ENCODE measurements around the gene KCNIP2. TPM values are rescaled to one million over a fixed set of nuclear protein-coding genes. Genes with fewer than 3 reads are reported as not detected.
A peak's percentile ranks its signal among the peaks of the same experiment; 100 is the strongest.

Gene KCNIP2
- total RNA-seq, 1 experiment from 2014 or later, result 8.5 TPM

- intact Hi-C loops (cut with micrococcal nuclease), result loop anchor here (1.0 to 5.0 kb wide), 4 partner anchors 171 to 627 kb away; partner anchors contain the start of gene ARMH3
- no peak overlapping the region for H2AFZ ChIP-seq (ENCODE audit: low read depth, low read length, poor library complexity, severe bottlenecking)
Observed at GRCh38 chr10:101839416-101840063, 4.1 kb downstream of the KCNIP2 start.

GRCh38 chr10:101839002-101839401, 4.6 kb downstream of the KCNIP2 start:
- no peak for TF ChIP-seq EZH2 (IDR thresholded peaks at IDR 0.05)
- no peak for TF ChIP-seq SP1 (IDR thresholded peaks at IDR 0.05; ENCODE audit: low read depth)
- no peak for TF ChIP-seq FOSL1 (IDR thresholded peaks at IDR 0.05; ENCODE audit: low read depth)
- no peak for TF ChIP-seq CEBPB (IDR thresholded peaks at IDR 0.05; ENCODE audit: low read depth)
- no peak for TF ChIP-seq EGR1 (IDR thresholded peaks at IDR 0.05; ENCODE audit: low read depth)
- TF ChIP-seq POLR2A (IDR thresholded peaks at IDR 0.05; ENCODE audit: borderline replicate concordance, extremely low read depth, insufficient read depth, insufficient read length), result no peak
- no peak for TF ChIP-seq EZH2phosphoT487 (IDR thresholded peaks at IDR 0.05; ENCODE audit: borderline replicate concordance)
- intact Hi-C loops (cut with micrococcal nuclease), result loop anchor here (5.0 kb wide), 1 partner anchor 218 kb away; the partner anchor contains the start of gene ARMH3
- Histone ChIP-seq H3K9me2 (ENCODE audit: insufficient read depth) (no peaks in the 10 kb centered on the region), H3K36me3 (ENCODE audit: control insufficient read depth in 1 of 2, insufficient read depth in 2 of 2, low read length in 2 of 2) (no peaks in the 10 kb centered on the region), H3K9ac (ENCODE audit: low read length) (peak overlapping the region; percentile 69; the same call in 1 of the 2 replicates), H3K9me3 (ENCODE audit: control insufficient read depth in 1 of 2, insufficient read depth in 1 of 2, low read depth in 1 of 2, low read length in 2 of 2) (no peaks in the 10 kb centered on the region), H3K4me3 (replicated peaks in 1 of 2; ENCODE audit: low read depth in 1 of 2, low read length in 2 of 2) (peak overlapping the region; percentile 48 to 60; a peak in 3 of 4 replicates), H3K27me3 (ENCODE audit: insufficient read depth, low read length) (no peaks in the 10 kb centered on the region), H2AFZ (ENCODE audit: low read depth, low read length, poor library complexity, severe bottlenecking) (no peak overlapping the region), H4K20me1 (ENCODE audit: insufficient read depth) (no peaks in the 10 kb centered on the region), H3K27ac (ENCODE audit: low read depth, low read length) (no peak overlapping the region), H3K4me1 (ENCODE audit: control insufficient read depth in 1 of 2, insufficient read depth in 2 of 2, low read length in 2 of 2) (peaks cover 14 to 48% of the 10 kb centered on the region in 2 experiments), H3K79me2 (ENCODE audit: insufficient read depth, low read length) (no peaks in the 10 kb centered on the region), H3K4me2 (ENCODE audit: low read length) (peak overlapping the region; percentile 95)
- ChIA-PET RAD21 (ENCODE audit: low non-redundant PET in 1 of 2, low total read pairs in 2 of 2, uncharacterized antibody in 2 of 2, unreplicated experiment in 2 of 2) (interaction anchor here (1.0 to 3.6 kb wide), 6 partner anchors 21 to 234 kb away, joined by 6 to 50 read pairs (median 8); partner anchors contain the start of gene OGA (in 2 of the 2)), POLR2A (interaction anchor here (2.1 to 3.0 kb wide), 2 partner anchors 20 to 171 kb away, joined by 10 to 21 read pairs; partner anchors contain the start of gene OGA), CTCF (interaction anchor here (0.6 to 5.9 kb wide), 20 partner anchors 10 to 841 kb away, joined by 3 to 267 read pairs (median 12); no protein-coding TSS in a partner anchor)
- DNase-seq (ENCODE audit: low read depth, low spot score), result no peak
- no TSS peak for BruUV-seq (replicated peaks)
- no peak for ATAC-seq

More at GRCh38 chr10:101839416-101840063, 4.1 kb downstream of the KCNIP2 start:
- Histone ChIP-seq H4K20me1 (ENCODE audit: insufficient read depth) (no peaks in the 10 kb centered on the region), H3K4me3 (replicated peaks in 1 of 2; ENCODE audit: low read depth in 1 of 2, low read length in 2 of 2) (peak overlapping the region; percentile 48 to 60), H3K4me1 (ENCODE audit: control insufficient read depth in 1 of 2, insufficient read depth in 2 of 2, low read length in 2 of 2) (peaks cover 14 to 43% of the 10 kb centered on the region in 2 experiments), H3K9ac (ENCODE audit: low read length) (peak overlapping the region; percentile 69), H3K27ac (ENCODE audit: low read depth, low read length) (peak overlapping the region; percentile 4), H3K4me2 (ENCODE audit: low read length) (peak overlapping the region; percentile 95), H3K9me2 (ENCODE audit: insufficient read depth) (no peaks in the 10 kb centered on the region), H3K79me2 (ENCODE audit: insufficient read depth, low read length) (no peaks in the 10 kb centered on the region), H3K9me3 (ENCODE audit: control insufficient read depth in 1 of 2, insufficient read depth in 1 of 2, low read depth in 1 of 2, low read length in 2 of 2) (no peaks in the 10 kb centered on the region), H3K36me3 (ENCODE audit: control insufficient read depth in 1 of 2, insufficient read depth in 2 of 2, low read length in 2 of 2) (no peaks in the 10 kb centered on the region), H3K27me3 (ENCODE audit: insufficient read depth, low read length) (no peaks in the 10 kb centered on the region)
- BruUV-seq (replicated peaks), result no TSS peak
- ChIA-PET CTCF (interaction anchor here (0.6 to 5.9 kb wide), 28 partner anchors 9 to 842 kb away, joined by 3 to 267 read pairs (median 10); no protein-coding TSS in a partner anchor), RAD21 (ENCODE audit: low non-redundant PET in 1 of 2, low total read pairs in 2 of 2, uncharacterized antibody in 2 of 2, unreplicated experiment in 2 of 2) (interaction anchor here (0.6 to 3.6 kb wide), 10 partner anchors 21 to 312 kb away, joined by 3 to 50 read pairs (median 6); partner anchors contain the start of gene OGA (in 2 of the 2)), POLR2A (interaction anchor here (0.6 to 3.0 kb wide), 4 partner anchors 21 to 283 kb away, joined by 3 to 21 read pairs (median 6); partner anchors contain the start of gene OGA)
- TF ChIP-seq POLR2A (IDR thresholded peaks at IDR 0.05; ENCODE audit: borderline replicate concordance, extremely low read depth, insufficient read depth, insufficient read length), result peak; percentile 70
- TF ChIP-seq POLR2AphosphoS5 (IDR thresholded peaks at IDR 0.05; ENCODE audit: low read depth, low read length), result peak; percentile 50; the same call in 1 of the 2 replicates
- peak; percentile 18; the same call in 1 of the 2 replicates for TF ChIP-seq ZFX (IDR thresholded peaks at IDR 0.05)
- TF ChIP-seq TCF7L2 (IDR thresholded peaks at IDR 0.05; ENCODE audit: borderline replicate concordance, extremely low read depth, insufficient read depth, insufficient read length), result peak; percentile 18
- TF ChIP-seq YY1 (IDR thresholded peaks at IDR 0.05; ENCODE audit: extremely low read depth, insufficient replicate concordance, low read depth, low read length), result no peak
- TF ChIP-seq CEBPB (IDR thresholded peaks at IDR 0.05; ENCODE audit: low read depth), result no peak
- DNase-seq (ENCODE audit: low read depth, low spot score), result peak; percentile 38
- peak; percentile 78 for ATAC-seq

Data from HCT116 (cell line).